ENCODE results near the gene KRT77.
"Not testable (repeated sequence)": the region's sequence is repeated elsewhere in the genome, so short reads cannot be mapped to it uniquely, and the experiment has no call there.

Gene KRT77

DNA sequence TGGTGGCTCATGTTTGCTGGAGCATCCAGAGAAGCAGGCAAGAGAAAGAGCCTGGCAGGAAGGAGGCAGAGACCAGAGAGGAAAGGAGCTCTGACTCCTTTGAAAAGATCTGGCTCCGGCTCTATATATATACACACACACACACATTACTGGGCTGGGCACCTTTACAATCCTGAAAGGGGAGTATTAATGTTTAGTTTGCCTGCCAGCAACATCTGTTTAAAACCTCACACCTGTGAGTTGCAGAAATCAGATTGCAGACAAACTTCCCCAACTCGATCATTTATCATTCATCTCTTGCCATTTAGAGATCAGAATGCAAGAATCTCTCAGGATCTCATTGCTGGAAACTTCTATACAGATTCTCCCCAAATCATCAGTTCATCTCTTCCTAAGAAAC is at the start of gene KRT77:
TSS of gene KRT77 (minus strand) at position 101 of the 400 bp plus-strand sequence. CDS start at position 11, 90 bp downstream.
- no peak for DNase-seq

GRCh38 chr12:52752516-52752915 is 49.2 kb upstream of the KRT77 start:
- no peak for DNase-seq

DNA sequence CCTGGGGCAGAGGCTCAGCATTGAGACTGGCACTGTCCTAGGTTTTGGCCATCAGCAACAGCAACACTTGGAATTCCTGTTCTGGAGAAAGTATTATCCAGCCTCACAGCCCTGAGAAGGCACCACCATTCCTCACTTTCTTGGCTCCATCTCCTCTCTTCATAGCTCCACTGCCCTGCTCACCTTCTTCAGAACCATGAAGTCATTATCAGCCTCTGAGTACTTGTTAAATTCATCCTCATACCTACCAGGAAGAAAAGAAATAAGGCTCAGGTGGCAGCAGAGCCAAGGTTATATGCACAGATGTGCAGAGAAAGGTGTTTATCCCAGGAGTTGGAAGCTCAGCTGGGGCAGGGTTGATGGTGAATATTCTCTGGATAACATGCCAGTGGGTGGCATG is 48.5 kb upstream of the KRT77 start:
- no peak for DNase-seq

- not testable (repeated sequence) for DNase-seq
These were observed 47.2 kb upstream of the KRT77 start for GRCh38 chr12:52750532-52750931.

DNA sequence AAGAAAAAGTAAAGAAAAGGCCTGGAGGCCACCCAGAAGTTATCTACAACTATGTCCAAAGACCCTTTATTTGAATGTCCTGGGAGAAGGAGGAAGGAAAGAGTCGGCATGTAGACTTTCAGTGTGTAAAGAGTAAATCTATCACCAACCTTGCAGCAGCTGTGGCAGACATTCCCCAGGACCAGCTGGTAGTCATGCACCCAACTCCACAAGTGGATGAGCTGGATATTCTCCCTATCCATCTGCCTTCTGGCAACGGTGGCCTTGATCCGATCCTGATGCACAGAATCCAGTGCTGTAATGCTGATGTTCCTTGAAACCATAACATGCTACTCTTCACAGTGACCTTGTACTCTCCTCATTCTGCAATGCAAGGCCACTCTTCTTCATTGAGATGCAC is 46.5 kb upstream of the KRT77 start:
- DNase-seq: no peak

DNA sequence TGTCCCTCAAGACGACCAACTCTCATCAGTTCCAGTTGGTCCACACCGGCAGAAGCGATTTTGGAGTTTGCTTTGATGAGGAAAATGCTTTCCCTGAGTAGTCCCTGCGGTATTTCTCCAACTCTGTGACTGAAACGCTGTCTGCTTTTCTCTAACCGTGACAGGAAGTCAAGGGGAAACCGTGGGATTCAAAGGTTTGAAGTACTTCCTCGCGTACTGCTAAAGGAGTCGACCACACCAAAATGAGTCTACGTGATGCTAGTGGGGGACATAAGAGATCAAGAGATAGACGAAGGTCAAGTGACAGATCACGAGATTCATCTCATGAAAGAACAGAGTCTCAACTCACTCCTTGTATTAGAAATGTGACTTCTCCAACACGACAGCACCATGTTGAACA is 45.3 kb upstream of the KRT77 start:
- DNase-seq: no peak

DNA sequence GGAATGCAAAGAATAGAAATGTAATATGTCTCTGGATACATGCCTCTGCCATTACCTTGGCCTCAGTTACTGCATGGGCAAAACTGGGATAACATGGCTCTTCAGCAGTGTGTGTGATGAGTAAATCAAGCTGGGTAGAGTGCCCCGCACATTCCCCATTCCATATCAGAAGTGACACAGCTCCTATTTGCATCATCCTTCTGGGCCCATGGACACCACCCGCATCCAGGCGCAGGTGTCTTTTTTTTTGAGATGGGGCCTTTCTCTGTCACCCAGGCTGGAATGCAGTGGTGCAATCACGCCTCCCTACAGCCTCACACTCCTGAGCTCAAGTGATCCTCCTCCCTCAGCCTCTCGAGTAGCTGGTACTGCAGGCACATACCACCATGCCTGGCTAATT is 42.2 kb upstream of the KRT77 start:
- no peak for DNase-seq

GRCh38 chr12:52744493-52745156 is 41.3 kb upstream of the KRT77 start:
- DNase-seq: no peak

DNA sequence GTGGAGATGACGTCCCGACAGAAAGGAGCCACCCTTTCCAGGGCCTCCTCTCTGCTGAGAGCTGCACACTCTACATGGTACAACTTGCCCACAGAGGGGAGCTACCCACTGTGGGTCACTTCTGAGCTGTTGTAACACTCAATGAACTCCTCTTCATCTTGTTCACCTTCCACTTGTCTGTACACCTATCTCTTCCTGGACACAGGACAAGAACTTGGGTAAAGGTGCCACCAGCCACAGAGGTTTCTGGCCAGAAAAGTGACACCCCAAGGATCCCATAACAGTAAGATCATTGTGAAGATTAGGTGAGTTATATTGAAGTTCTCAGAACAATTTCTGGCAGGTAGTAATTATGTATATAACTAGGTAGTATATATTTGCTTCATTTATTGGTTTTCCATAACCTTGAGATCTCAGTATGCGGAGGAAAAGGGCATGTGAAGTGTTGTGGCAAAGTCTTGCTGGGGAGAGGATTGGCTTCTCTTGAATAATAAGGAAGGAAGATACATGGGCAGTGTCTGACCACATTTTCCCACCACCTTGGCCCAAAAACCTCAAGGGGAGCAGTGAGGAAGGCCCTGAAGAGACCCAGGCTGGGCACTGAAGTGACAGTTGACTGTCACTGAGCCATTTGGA is 39.6 kb upstream of the KRT77 start:
- DNase-seq: no peak

DNA sequence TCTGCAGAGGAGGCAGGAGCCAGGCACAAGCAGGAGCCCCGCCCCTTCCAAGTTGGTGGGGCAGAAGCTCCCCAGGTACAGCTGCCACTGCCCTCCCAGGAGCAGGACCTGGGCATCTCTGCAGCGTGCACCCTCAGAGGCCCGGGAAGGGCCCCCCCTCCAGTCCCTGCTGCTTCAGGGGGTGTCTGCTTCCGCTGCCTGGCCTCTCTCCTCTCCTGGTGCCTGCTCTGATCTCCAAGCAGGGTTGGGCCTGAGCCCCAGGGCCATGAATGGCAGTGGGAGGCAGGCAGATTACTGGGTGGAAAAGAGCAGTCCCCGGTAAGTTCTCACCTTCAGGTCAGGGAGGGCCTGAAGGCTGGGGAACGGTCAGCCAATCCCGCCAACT is 38.9 kb upstream of the KRT77 start:
- DNase-seq: no peak

- peak; percentile 89 for DNase-seq
These were observed 38.3 kb upstream of the KRT77 start for GRCh38 chr12:52741375-52742195.

- peak; percentile 53 for DNase-seq
These were observed 37.3 kb upstream of the KRT77 start for GRCh38 chr12:52740584-52740983.

GRCh38 chr12:52739963-52740362 is 36.6 kb upstream of the KRT77 start:
- DNase-seq: no peak

- DNase-seq: no peak
These were observed 32.7 kb upstream of the KRT77 start for GRCh38 chr12:52735816-52736632.

DNA sequence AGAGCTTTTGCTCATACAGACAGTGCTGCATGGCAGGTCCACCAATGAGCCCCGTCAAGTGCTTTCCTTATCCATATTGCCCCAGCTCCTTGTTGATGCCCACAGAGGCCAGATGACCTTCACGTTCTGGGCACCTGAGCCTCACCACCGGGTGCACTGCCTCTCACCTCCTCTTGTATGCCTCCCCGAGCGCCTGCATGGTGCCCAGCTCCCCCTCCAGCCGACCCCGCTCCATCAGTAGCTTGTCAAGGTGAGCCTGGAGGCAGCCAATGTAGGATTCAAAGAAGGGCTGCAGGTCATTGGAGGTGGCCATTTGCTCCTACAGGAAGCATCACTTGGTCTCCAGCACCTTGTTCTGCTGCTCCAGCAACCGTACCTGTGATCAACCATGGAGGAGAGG is 31.8 kb upstream of the KRT77 start:
- DNase-seq: no peak

GRCh38 chr12:52730793-52731192 is 27.5 kb upstream of the KRT77 start:
- DNase-seq: no peak

DNA sequence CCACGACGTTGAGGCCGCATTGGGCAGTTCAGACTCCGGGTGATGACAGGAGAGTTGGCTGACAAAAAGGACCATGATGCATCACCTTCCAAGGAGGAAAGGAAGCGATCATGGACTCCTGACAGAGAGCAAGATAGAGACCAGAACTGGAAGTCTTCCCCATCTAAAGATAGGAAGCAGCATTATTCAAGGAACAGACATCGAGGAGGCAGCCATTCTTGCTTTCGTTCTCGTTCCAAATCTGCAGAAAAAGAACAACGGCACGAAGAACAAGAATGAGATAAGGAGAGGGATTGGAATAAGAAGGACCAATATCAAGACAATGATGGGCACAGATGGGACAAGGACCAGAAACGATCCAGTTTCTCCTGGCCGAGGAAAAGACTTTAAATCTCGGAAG is 27.1 kb upstream of the KRT77 start:
- no peak for DNase-seq

DNA sequence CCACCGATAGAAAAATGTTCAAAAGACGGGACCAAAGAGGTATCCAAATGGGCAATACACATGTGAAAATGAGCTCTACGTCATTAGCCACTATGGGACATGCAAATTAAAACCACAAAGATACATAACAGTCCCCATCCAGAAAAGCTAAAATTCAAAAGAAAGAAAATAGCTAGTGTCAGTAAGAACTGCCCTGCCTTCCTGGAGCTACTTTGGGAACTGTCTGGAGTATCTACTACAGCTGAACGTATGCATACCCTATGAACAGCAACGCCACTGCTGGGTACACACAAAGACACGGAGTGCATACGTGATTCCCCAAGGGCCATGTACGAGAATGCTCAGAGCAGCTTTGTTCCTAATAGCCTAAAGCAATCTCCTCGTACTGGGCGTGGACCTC is 25.8 kb upstream of the KRT77 start:
- no peak for DNase-seq

DNA sequence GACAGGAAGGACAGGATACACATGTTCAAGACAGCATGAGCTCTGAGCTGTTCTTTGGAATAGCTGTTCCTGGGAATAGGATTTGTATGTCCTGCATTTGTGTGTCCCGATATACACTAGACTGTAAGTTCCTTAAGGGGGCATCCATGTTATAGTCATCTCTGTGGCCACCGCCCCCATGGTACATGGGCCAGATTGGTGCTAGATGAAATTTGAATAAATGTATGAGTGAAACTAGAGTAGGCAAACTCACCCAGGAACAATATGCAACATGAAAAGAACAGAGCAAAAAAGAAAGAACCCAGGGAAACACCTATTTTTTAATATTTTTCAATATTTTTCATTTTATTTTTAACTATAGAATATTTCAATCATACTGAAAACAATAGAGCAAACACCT is 25.1 kb upstream of the KRT77 start:
- DNase-seq: no peak

GRCh38 chr12:52727037-52727436 is 23.7 kb upstream of the KRT77 start:
- no peak for DNase-seq

DNA sequence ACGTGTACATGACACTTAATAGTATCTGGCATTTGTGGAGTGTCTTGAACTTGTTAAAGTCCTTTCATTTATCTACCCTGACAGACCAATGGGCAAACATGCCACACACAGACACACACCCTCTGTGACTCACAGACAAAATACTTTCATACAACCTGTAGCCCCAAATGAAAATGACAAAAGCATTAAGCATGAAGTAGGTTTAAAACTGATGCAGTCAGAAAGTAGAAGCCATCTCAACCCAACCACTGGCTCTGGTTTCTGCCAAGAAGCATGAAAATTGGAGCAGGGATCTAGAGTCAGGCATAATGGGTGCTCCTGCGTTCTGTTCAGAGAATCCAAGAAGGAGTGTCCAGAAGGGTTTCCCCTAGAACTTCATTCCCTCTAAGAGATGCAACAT is 23.1 kb upstream of the KRT77 start:
- no peak for DNase-seq

DNA sequence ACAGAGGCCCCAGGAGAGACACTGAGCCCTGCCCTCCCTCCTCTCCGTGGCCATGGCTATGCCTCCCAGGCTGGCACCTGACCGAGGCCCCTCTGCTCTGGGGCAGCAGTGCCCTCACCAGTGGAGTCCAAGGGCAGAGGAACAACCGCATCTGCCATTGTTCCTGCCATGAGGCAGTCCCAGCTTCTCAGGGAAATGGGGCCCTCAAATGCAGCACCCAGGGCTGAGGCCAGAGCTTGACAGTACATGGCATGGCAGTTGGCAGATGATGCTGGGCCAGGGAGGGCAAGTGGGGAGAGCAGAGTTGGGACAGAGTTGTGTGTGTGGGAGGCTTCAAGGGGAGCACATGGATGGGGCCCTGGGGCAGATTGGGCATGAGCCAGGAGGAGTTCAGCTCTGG is 21.1 kb upstream of the KRT77 start:
- DNase-seq: no peak

- DNase-seq: no peak
These were observed 19.4 kb upstream of the KRT77 start for GRCh38 chr12:52722680-52723079.

Measured in hematopoietic multipotent progenitor cell treated with erythropoietin and hydrocortisone succinate and interleukin-3 and kit ligand, for 6 days (in vitro differentiated cells).